HepG2 (cell line): ENCODE results near the gene ZNF106. TPM values are rescaled to one million over a fixed set of nuclear protein-coding genes. Genes with fewer than 3 reads are reported as not detected.

Experiments
- ATAC-seq: fragments of 200-7000 bp; cut with Tn5 transposase; 3 replicates; pipeline ENCODE4 v1.9.1; 2020; ENCODE audit warnings: mild to moderate bottlenecking, moderate library complexity
- BruUV-seq: library from RNA; stranded (reverse); fragments of 400-500 nt; replicated peaks from 2 replicates; lab custom pipeline; 2021; lab: Mats Ljungman, UMichigan
- CTCF ChIA-PET: fragments of 300-600 bp; formaldehyde crosslinking; extraction: SDS; loops from one replicate; lab custom pipeline; 2021; ENCODE audit warnings: low total read pairs, inconsistent platforms, low intra/inter-chr PET ratio; lab: Yijun Ruan, JAX
- POLR2A ChIA-PET: fragments of 350-600 bp; sonication (Branson Sonifier 250); formaldehyde crosslinking; loops from one replicate; lab custom pipeline; 2020; ENCODE audit warnings: antibody characterized with exemption, inconsistent platforms; lab: Yijun Ruan, JAX
- DNase-seq: peaks from one replicate; pipeline ENCODE4 v3.0.0-alpha.2; 2015; ENCODE audit warnings: low spot score
- FAIRE-seq: peaks from 3 replicates; lab custom pipeline; 2011; peaks lifted over from hg19 to GRCh38; lab: Jason Lieb, UNC
- H2AFZ ChIP-seq: one replicate; pipeline ENCODE4 v1.6.1; 2011; ENCODE audit warnings: low read length, inconsistent platforms
- H3K27ac ChIP-seq: fragments of 300-600 bp; 3 replicates; pipeline ENCODE4 v1.8.0; 2011; ENCODE audit warnings: mixed run types, mild to moderate bottlenecking, mixed read lengths, low read length, inconsistent platforms; ENCODE audit not compliant: insufficient read depth; ENCODE audit errors: extremely low read length
- H3K27me3 ChIP-seq, 2 experiments: fragments of 200-600 bp in 1 of 2; 2 replicates in 1 of 2; 3 replicates in 1 of 2; pipeline versions ENCODE4 v1.6.0 to v1.8.0; 2011; ENCODE audit warnings: low read length in 2 of 2, mild to moderate bottlenecking in 2 of 2, moderate library complexity in 2 of 2, inconsistent platforms in 1 of 2; ENCODE audit not compliant: insufficient read depth in 2 of 2, control insufficient read depth in 1 of 2
- H3K36me3 ChIP-seq, 2 experiments: fragments of 200-600 bp in 1 of 2; replicated peaks in 1 of 2; 2 replicates in 1 of 2; 3 replicates in 1 of 2; pipeline versions ENCODE4 v1.5.1 to v1.8.0; 2011; ENCODE audit warnings: low read length in 2 of 2, inconsistent platforms in 1 of 2; ENCODE audit not compliant: insufficient read depth in 2 of 2, control insufficient read depth in 1 of 2
- H3K4me1 ChIP-seq: 2 replicates; pipeline ENCODE4 v1.5.1; 2012; ENCODE audit warnings: low read length, inconsistent platforms; ENCODE audit not compliant: insufficient read depth
- H3K4me2 ChIP-seq: 2 replicates; pipeline ENCODE4 v1.6.0; 2011; ENCODE audit warnings: low read depth, low read length, inconsistent platforms
- H3K4me3 ChIP-seq, 3 experiments: fragments of 200-600 bp in 1 of 3; sonication (generic), shearing (Covaris generic) in 1 of 3; replicated peaks in 1 of 3; 2 replicates each; pipeline ENCODE4 v1.5.1; 2011 to 2016; ENCODE audit warnings: low read length in 3 of 3, inconsistent platforms in 2 of 3, low read depth in 2 of 3, mild to moderate bottlenecking in 2 of 3, control low read depth in 1 of 3, mixed read lengths in 1 of 3; ENCODE audit not compliant: insufficient read depth in 1 of 3
- H3K79me2 ChIP-seq: one replicate; pipeline ENCODE4 v1.6.1; 2011; ENCODE audit warnings: low read length, inconsistent platforms; ENCODE audit not compliant: insufficient read depth
- H3K9ac ChIP-seq: 2 replicates; pipeline ENCODE4 v1.6.0; 2011; ENCODE audit warnings: mild to moderate bottlenecking, low read depth, low read length, inconsistent platforms; ENCODE audit not compliant: insufficient read depth
- H3K9me3 ChIP-seq: 2 replicates; pipeline ENCODE4 v1.5.1; 2012; ENCODE audit warnings: mild to moderate bottlenecking, low read length
- H4K20me1 ChIP-seq: 2 replicates; pipeline ENCODE4 v1.6.0; 2011; ENCODE audit warnings: inconsistent platforms, mild to moderate bottlenecking, low read length, moderate library complexity; ENCODE audit not compliant: insufficient read depth
- FIP1L1 ChIP-seq: fragments of 200-400 bp; formaldehyde crosslinking; IDR thresholded peaks from 2 replicates; pipeline ENCODE4 v1.6.1; 2018; ENCODE audit warnings: low read depth, mild to moderate bottlenecking, low read length, moderate library complexity, borderline replicate concordance; ENCODE audit not compliant: insufficient read depth
- MYC ChIP-seq: sonication (generic); formaldehyde crosslinking; IDR thresholded peaks from 2 replicates; pipeline ENCODE4 v1.9.0; 2021; ENCODE audit warnings: missing genetic modification reagents, borderline replicate concordance
- POGZ ChIP-seq: sonication (generic); formaldehyde crosslinking; IDR thresholded peaks from 2 replicates; pipeline ENCODE4 v1.4.0; 2020; ENCODE audit warnings: mild to moderate bottlenecking, missing genetic modification reagents
- THAP9 ChIP-seq: sonication (generic); formaldehyde crosslinking; IDR thresholded peaks from 2 replicates; pipeline ENCODE4; 2020; ENCODE audit warnings: missing genetic modification reagents, mild to moderate bottlenecking, borderline replicate concordance
- ZNF556 ChIP-seq: sonication (generic); formaldehyde crosslinking; IDR thresholded peaks from 2 replicates; pipeline ENCODE4 v1.4.0; 2020; ENCODE audit warnings: mild to moderate bottlenecking, missing genetic modification reagents, borderline replicate concordance
- ZNF687 ChIP-seq: sonication (generic); formaldehyde crosslinking; IDR thresholded peaks from 2 replicates; pipeline ENCODE4 v1.5.1; 2020; ENCODE audit warnings: mild to moderate bottlenecking, missing genetic modification reagents, moderate library complexity
- WGBS: methylation state at CpG from one replicate; pipeline ENCODE4 v1.1.6; 2017; ENCODE audit warnings: low lambda C conversion rate; 5-methylcytosine and 5-hydroxymethylcytosine counted together
- in situ Hi-C: cut with HindIII; loops from 2 replicates; pipeline ENCODE4 v1.10.0; 2017; ENCODE audit warnings: low pct_unique_long_range_greater_than_20kb; ENCODE audit not compliant: extremely low pct_ligation_motif_present
- intact Hi-C: fragments of 100-400 bp; cut with micrococcal nuclease; formaldehyde crosslinking; loops from one replicate; pipeline ENCODE4 v1.10.0; 2022; ENCODE audit not compliant: unreplicated experiment
- polyA plus RNA-seq, 8 experiments: library from polyadenylated mRNA; depleted of rRNA in 3 of 8; stranded (reverse) in 7 of 8; unstranded in 1 of 8; fragments of >200 nt; fragmentation: Illumina TruSeq in 4 of 8; extraction: Trizol in 4 of 8; gene quantifications; 2 replicates each; pipeline versions ENCODE4 v1.2.1 to v1.2.3, GENCODE V29; 2011 to 2016; ENCODE audit warnings: low read depth in 4 of 8, missing spikeins in 1 of 8, mixed read lengths in 1 of 8; ENCODE audit not compliant: insufficient read depth in 1 of 8
- total RNA-seq, 5 experiments: library from RNA; depleted of rRNA; stranded (reverse); fragments of >200 nt; fragmentation: Illumina TruSeq; extraction: Trizol; gene quantifications; 2 replicates each; pipeline ENCODE4 v1.2.3, GENCODE V29; 2016; ENCODE audit warnings: low read depth in 1 of 5
- TF ChIP-seq, protein P1 (sequence below): sonication (generic); formaldehyde crosslinking; conservative IDR thresholded peaks from 2 replicates; pipeline ENCODE4 v1.4.0; 2020; ENCODE audit warnings: mild to moderate bottlenecking, missing genetic modification reagents, moderate library complexity
- TF ChIP-seq, protein P2 (sequence below): sonication (generic); formaldehyde crosslinking; IDR thresholded peaks from 2 replicates; pipeline ENCODE4 v1.4.0; 2020; ENCODE audit warnings: mild to moderate bottlenecking, missing genetic modification reagents

Gene ZNF106
- total and polyA plus RNA-seq, 2 of the 13 experiments (the other 11 are each of a cell fraction or from before 2014, with no cell fraction given), result 12.5 to 35.1 TPM

GRCh38 chr15:42498212-42499068, 7.5 kb upstream of the ZNF106 start:
- 0 out of 6 replicates have a peak overlapping the region, but pooled peaks of 1 of the 3 experiments have one; percentile 20 for H3K4me3 ChIP-seq
- peaks cover 64% of the 10 kb centered on the region for H3K4me1 ChIP-seq
- ChIA-PET CTCF (no interaction called here), POLR2A (interaction anchor here (1.7 kb wide), 1 partner anchor 225 kb away, joined by 4 read pairs; the partner anchor contains the start of gene TMEM87A)
- H3K4me2 ChIP-seq, result peak overlapping the region; percentile 50
- peak overlapping the region; percentile 43 for H3K27ac ChIP-seq
- WGBS, result 43% methylated on average over 4 of the region's 6 CpGs
- BruUV-seq, result no TSS peak
- no peak overlapping the region for H3K9ac ChIP-seq
- H3K27me3 ChIP-seq, result no peaks in the 10 kb centered on the region; a peak in 1 of 5 replicates
- no peak for DNase-seq
- no peak for FAIRE-seq
- H2AFZ ChIP-seq, result no peak overlapping the region
- no peaks in the 10 kb centered on the region for H4K20me1 ChIP-seq
- no peaks in the 10 kb centered on the region for H3K9me3 ChIP-seq
- peaks cover 52% of the 10 kb centered on the region for H3K79me2 ChIP-seq
- H3K36me3 ChIP-seq, result no peaks in the 10 kb centered on the region; a peak in 1 of 5 replicates
- intact Hi-C loops (no loop called here), in situ Hi-C loops (no loop called here)
- ATAC-seq, result no peak
- TF ChIP-seq ZNF556 (CRISPR knock-in tag) (0 out of 2 replicates have a peak, but pooled peaks have one; percentile 31), MYC (CRISPR knock-in tag) (peak; percentile 24; the same call in 1 of the 2 replicates), THAP9 (CRISPR knock-in tag) (no peak), ZNF687 (peak; percentile 52), FIP1L1 (no peak), POGZ (CRISPR knock-in tag) (0 out of 2 replicates have a peak, but pooled peaks have one; percentile 20)
- TF ChIP-seq, protein P1, sequence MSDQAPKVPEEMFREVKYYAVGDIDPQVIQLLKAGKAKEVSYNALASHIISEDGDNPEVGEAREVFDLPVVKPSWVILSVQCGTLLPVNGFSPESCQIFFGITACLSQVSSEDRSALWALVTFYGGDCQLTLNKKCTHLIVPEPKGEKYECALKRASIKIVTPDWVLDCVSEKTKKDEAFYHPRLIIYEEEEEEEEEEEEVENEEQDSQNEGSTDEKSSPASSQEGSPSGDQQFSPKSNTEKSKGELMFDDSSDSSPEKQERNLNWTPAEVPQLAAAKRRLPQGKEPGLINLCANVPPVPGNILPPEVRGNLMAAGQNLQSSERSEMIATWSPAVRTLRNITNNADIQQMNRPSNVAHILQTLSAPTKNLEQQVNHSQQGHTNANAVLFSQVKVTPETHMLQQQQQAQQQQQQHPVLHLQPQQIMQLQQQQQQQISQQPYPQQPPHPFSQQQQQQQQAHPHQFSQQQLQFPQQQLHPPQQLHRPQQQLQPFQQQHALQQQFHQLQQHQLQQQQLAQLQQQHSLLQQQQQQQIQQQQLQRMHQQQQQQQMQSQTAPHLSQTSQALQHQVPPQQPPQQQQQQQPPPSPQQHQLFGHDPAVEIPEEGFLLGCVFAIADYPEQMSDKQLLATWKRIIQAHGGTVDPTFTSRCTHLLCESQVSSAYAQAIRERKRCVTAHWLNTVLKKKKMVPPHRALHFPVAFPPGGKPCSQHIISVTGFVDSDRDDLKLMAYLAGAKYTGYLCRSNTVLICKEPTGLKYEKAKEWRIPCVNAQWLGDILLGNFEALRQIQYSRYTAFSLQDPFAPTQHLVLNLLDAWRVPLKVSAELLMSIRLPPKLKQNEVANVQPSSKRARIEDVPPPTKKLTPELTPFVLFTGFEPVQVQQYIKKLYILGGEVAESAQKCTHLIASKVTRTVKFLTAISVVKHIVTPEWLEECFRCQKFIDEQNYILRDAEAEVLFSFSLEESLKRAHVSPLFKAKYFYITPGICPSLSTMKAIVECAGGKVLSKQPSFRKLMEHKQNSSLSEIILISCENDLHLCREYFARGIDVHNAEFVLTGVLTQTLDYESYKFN (CRISPR knock-in tag), result 0 out of 2 replicates have a peak, but pooled peaks have one; percentile 9
- TF ChIP-seq, protein P2, sequence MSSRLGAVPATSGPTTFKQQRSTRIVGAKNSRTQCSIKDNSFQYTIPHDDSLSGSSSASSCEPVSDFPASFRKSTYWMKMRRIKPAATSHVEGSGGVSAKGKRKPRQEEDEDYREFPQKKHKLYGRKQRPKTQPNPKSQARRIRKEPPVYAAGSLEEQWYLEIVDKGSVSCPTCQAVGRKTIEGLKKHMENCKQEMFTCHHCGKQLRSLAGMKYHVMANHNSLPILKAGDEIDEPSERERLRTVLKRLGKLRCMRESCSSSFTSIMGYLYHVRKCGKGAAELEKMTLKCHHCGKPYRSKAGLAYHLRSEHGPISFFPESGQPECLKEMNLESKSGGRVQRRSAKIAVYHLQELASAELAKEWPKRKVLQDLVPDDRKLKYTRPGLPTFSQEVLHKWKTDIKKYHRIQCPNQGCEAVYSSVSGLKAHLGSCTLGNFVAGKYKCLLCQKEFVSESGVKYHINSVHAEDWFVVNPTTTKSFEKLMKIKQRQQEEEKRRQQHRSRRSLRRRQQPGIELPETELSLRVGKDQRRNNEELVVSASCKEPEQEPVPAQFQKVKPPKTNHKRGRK (CRISPR knock-in tag), result no peak
